ENCODE results near the gene SF3B4. TPM values are rescaled to one million over a fixed set of nuclear protein-coding genes. Genes with fewer than 3 reads are reported as not detected.
A peak's percentile ranks its signal among the peaks of the same experiment; 100 is the strongest.

Gene SF3B4
- total and polyA plus RNA-seq, 2 experiments from 2014 or later: 18.1 to 75.8 TPM

- H3K36me3 ChIP-seq: peaks cover 12% of the 10 kb centered on the region
- H3K9me3 ChIP-seq (ENCODE audit: low read depth): no peaks in the 10 kb centered on the region
- H3K27me3 ChIP-seq: no peaks in the 10 kb centered on the region
- DNase-seq (ENCODE audit: low read depth in 1 of 2, low spot score in 1 of 2): no peak
- H3K4me1 ChIP-seq (ENCODE audit: low read depth): no peaks in the 10 kb centered on the region
- no peak overlapping the region for H3K4me3 ChIP-seq
- TF ChIP-seq, protein P1, sequence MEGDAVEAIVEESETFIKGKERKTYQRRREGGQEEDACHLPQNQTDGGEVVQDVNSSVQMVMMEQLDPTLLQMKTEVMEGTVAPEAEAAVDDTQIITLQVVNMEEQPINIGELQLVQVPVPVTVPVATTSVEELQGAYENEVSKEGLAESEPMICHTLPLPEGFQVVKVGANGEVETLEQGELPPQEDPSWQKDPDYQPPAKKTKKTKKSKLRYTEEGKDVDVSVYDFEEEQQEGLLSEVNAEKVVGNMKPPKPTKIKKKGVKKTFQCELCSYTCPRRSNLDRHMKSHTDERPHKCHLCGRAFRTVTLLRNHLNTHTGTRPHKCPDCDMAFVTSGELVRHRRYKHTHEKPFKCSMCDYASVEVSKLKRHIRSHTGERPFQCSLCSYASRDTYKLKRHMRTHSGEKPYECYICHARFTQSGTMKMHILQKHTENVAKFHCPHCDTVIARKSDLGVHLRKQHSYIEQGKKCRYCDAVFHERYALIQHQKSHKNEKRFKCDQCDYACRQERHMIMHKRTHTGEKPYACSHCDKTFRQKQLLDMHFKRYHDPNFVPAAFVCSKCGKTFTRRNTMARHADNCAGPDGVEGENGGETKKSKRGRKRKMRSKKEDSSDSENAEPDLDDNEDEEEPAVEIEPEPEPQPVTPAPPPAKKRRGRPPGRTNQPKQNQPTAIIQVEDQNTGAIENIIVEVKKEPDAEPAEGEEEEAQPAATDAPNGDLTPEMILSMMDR (IDR thresholded peaks at IDR 0.05; ENCODE audit: low read depth, low read length): no peak
- no peak overlapping the region for H3K27ac ChIP-seq
Observed at GRCh38 chr1:149903836-149904491, 23.6 kb downstream of the SF3B4 start.

- Histone ChIP-seq H3K27me3 (no peaks in the 10 kb centered on the region), H3K4me1 (ENCODE audit: low read depth) (no peaks in the 10 kb centered on the region), H3K9me3 (ENCODE audit: low read depth) (no peaks in the 10 kb centered on the region), H3K36me3 (no peaks in the 10 kb centered on the region), H3K27ac (peak within 1 kb of the TSS; percentile 7), H3K4me3 (peak within 1 kb of the TSS; percentile 31)
- DNase-seq (ENCODE audit: low read depth in 1 of 2, low spot score in 1 of 2): peak; percentile 94 to 95
- TF ChIP-seq, protein P1 (IDR thresholded peaks at IDR 0.05; ENCODE audit: low read depth, low read length): no peak
Observed at GRCh38 chr1:149899460-149900284, 27.9 kb downstream of the SF3B4 start, which contains the start of gene BOLA1. TSS of gene BOLA1 (plus strand) at chr1:149899568. CDS start at chr1:149900060, 492 bp downstream.

DNA sequence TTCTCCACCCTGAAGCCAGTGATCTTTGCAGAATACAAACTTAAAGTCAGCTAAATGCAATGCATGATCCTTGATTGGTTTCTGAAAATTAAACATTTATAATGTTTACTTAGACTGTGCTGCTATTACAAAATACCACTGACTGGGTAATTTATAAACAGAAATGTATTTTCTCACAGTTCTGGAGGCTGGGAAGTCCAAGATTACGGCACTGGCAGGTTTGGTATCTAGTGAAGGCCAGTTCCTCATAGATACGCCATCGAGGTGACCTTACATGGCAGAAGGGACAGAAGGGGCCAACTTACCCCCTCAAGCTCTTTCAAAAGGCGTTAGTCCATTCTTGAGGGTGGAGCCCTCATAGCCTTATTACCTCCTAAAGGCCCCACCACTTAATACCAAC, 31.0 kb downstream of the SF3B4 start:
- Histone ChIP-seq H3K4me3 (no peak overlapping the region), H3K27ac (no peak overlapping the region), H3K36me3 (no peaks in the 10 kb centered on the region), H3K27me3 (no peaks in the 10 kb centered on the region), H3K9me3 (ENCODE audit: low read depth) (no peaks in the 10 kb centered on the region), H3K4me1 (ENCODE audit: low read depth) (no peaks in the 10 kb centered on the region)
- no peak for DNase-seq (ENCODE audit: low read depth in 1 of 2, low spot score in 1 of 2)
- TF ChIP-seq, protein P1 (IDR thresholded peaks at IDR 0.05; ENCODE audit: low read depth, low read length): no peak

GRCh38 chr1:149888999-149889289, 38.7 kb downstream of the SF3B4 start:
- no peaks in the 10 kb centered on the region for H3K9me3 ChIP-seq (ENCODE audit: low read depth)
- H3K4me1 ChIP-seq (ENCODE audit: low read depth): no peaks in the 10 kb centered on the region
- no peaks in the 10 kb centered on the region for H3K36me3 ChIP-seq
- peak in 1 of 2 donors; percentile 71 for DNase-seq (ENCODE audit: low read depth in 1 of 2, low spot score in 1 of 2)
- TF ChIP-seq, protein P1 (IDR thresholded peaks at IDR 0.05; ENCODE audit: low read depth, low read length): no peak
- H3K4me3 ChIP-seq: peak overlapping the region; percentile 75
- peak overlapping the region; percentile 98 for H3K27ac ChIP-seq
- H3K27me3 ChIP-seq: no peaks in the 10 kb centered on the region

- Histone ChIP-seq H3K36me3 (no peaks in the 10 kb centered on the region), H3K4me3 (peak overlapping the region; percentile 75), H3K27ac (peak overlapping the region; percentile 98), H3K9me3 (ENCODE audit: low read depth) (no peaks in the 10 kb centered on the region), H3K27me3 (no peaks in the 10 kb centered on the region), H3K4me1 (ENCODE audit: low read depth) (no peaks in the 10 kb centered on the region)
- peak; percentile 86 to 95 for DNase-seq (ENCODE audit: low read depth in 1 of 2, low spot score in 1 of 2)
- TF ChIP-seq, protein P1 (IDR thresholded peaks at IDR 0.05; ENCODE audit: low read depth, low read length): peak; percentile 66
Observed at GRCh38 chr1:149888247-149888998, 39.2 kb downstream of the SF3B4 start.
